ENCODE data around the gene SPOCK1. TPM values are rescaled to one million over a fixed set of nuclear protein-coding genes. Genes with fewer than 3 reads are reported as not detected.
"Not testable (repeated sequence)": the region's sequence is repeated elsewhere in the genome, so short reads cannot be mapped to it uniquely, and the experiment has no call there.

The SPOCK1 gene
- total RNA-seq, 1 experiment from 2014 or later, result not detected

DNA sequence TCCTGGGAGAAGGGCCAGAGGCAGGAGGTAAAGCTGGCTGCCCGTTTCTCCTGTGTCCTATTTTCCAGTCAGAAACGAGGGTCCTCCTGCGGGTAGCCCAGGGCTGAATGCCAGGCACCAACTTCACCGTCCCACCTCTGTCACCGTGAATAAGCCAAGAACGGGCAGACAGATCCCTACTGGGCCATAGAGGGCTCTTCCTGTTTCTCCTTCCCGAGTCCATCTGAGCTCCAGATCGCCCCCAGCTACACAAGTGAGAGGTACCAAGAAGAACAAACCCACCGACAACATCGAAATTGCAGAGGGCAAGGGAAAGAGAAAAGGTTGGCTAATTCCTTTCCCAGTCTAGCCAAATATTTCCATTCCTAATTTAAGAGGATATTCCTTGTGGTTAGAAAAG lies 93.7 kb downstream of the SPOCK1 start:
- no peak for DNase-seq (ENCODE audit: low spot score)
- in situ Hi-C loops (cut with HindIII; ENCODE audit: low sequenced_read_pairs), result no loop called here

DNA sequence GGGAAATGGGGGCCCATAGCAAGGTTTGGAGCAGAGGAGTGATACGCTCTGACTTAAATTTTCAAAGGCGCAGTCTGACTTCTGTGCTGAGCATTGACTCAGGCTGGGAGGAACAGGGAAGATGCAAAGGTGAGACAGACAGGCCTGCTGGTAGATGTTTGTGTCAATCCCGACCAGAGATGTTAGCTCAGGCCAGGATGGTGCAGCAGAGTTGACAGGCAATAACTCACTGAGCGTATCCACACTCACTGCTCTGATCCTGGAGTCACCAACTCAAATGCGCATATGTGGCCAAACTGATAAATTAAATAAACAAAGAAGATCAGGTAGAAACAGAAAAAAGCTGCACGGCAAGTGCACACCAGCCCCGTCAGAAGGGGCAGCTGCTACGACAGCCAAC lies 95.3 kb downstream of the SPOCK1 start:
- in situ Hi-C loops (cut with HindIII; ENCODE audit: low sequenced_read_pairs), result no loop called here
- DNase-seq (ENCODE audit: low spot score), result no peak

DNA sequence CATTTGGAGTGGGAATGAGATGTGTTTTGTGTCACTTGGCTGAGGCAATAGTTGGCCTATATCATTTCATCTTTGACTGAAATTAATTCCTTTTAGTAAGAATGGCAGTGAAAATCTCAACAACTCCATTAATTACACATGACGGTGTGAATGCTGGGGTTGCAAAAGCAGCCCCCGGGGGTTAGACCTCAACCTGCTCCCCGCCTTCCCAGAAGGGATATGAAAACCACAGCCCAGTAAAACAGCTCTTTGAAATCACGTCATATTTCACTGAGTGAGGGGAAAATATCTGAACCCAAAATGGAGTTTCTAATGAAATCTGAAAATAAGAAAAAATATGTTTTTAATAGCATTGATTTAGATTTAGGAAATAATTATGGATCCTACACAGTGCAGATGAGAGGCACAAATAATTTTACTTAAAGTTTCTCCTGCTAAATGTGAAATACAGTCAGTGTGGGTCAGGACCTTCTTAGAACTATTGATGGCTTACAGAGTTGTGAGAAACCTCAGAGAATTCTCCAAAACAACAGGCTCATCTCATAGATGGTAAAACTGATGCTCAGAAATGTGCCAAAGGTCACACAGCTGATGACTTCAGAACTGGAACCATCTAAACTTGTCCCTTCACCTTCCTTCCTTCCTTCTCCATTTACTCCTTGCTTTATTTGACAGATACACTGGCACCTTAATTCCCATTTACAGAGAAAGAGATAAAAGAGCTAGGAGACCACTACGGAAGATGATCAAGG lies 96.5 kb downstream of the SPOCK1 start:
- in situ Hi-C loops (cut with HindIII; ENCODE audit: low sequenced_read_pairs), result no loop called here
- DNase-seq (ENCODE audit: low spot score), result no peak

DNA sequence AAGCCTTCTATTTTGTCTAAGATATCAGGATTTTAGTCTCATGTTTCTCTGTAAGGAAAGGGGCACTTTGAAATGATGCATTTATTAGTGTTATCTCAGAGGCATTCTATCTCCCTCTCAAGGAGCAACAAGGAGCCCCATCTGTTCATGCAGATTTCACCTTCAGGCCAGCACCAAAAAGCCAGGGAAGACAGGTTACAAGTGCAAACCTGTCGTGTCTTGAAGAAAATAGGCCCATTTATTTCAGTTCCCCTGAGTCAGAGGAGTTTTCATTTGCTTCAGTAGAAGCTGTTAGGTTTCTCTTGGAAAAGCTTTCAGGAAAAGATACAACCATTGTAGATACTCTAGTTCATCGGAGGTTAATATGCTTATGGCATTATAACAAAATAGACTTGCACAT lies 97.2 kb downstream of the SPOCK1 start:
- in situ Hi-C loops (cut with HindIII; ENCODE audit: low sequenced_read_pairs), result no loop called here
- peak; percentile 67 for DNase-seq (ENCODE audit: low spot score)

DNA sequence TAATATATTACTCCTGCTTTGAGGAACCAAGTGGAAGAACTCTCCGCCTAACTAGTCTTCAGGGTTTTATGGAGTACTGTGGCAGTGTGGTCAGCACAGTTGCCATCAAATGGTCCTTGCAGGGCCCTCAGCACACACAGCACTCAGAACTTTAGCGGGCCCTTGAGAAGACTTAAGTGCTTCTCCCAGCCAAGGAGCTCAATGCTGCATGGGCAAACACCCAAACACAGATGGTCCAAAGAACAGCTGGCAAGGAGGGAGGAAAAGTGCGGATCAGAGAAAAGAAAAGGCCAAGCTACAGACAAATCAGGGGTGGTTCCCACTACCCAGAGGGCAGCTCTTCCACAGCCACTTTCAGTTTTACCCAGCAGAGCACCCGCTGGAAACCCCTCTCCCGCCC lies 98.6 kb downstream of the SPOCK1 start:
- no peak for DNase-seq (ENCODE audit: low spot score)
- in situ Hi-C loops (cut with HindIII; ENCODE audit: low sequenced_read_pairs), result no loop called here

DNA sequence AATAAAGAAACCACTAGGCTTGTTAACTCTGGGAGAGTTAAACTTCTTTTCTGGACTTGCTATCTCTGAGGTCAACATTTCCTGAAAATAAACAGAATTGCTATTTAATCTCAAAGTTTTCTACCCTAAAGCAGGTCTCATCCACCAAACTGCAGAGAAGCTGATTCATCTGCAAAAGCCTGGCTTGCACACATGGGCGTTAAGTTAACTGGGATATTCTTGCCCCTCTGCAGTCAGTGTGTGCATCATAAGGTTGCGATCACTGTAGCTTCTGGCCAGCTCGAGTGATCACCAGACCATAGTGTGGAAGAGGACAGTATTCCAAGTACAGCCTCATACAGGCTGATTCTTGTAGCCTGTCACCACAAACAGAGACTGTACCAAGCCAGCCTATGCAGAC lies 99.2 kb downstream of the SPOCK1 start:
- DNase-seq (ENCODE audit: low spot score), result peak; percentile 48

DNA sequence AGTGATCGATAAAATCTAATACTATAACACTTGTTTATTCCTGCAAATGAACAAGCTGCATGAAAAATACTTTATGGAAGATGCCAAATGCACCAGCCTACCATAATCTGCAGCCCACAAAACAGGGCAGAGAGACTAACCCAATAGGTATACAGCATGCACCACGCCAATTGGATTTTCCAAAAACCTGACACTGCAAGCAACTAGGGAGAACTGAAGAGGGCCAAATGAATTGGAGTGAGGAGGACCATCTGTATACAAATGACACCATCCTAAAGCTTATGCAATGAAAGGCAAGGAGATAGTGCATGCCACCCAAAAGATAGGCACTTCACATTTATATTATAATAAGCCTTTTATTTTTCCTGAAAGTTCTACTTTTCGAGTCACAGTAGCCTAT lies 100.4 kb downstream of the SPOCK1 start:
- in situ Hi-C loops (cut with HindIII; ENCODE audit: low sequenced_read_pairs), result no loop called here

More for the DNA sequence above, 99.2 kb downstream of the SPOCK1 start:
- in situ Hi-C loops (cut with HindIII; ENCODE audit: low sequenced_read_pairs), result no loop called here

DNA sequence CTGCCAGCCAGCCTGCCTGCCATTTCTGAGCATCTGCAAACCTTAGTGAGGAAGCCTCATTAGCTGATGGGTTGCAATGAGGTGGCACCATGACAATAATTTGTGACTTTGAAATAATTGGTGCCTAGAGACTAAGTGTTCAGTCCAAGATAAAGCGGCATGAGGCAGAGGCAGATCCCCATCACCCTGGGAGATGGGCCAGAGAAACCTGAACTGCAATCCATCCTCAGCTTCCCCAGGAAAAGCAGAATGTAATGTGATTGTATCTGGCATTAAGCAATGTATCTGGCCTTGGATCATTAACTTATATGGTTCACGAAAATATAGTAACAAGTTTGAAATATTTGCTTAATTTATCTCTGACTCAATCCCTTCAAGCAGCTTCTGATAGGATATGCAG lies 101.0 kb downstream of the SPOCK1 start:
- peak; percentile 45 for DNase-seq (ENCODE audit: low spot score)
- in situ Hi-C loops (cut with HindIII; ENCODE audit: low sequenced_read_pairs), result no loop called here

More for the DNA sequence above, 100.4 kb downstream of the SPOCK1 start:
- DNase-seq (ENCODE audit: low spot score), result peak; percentile 76

DNA sequence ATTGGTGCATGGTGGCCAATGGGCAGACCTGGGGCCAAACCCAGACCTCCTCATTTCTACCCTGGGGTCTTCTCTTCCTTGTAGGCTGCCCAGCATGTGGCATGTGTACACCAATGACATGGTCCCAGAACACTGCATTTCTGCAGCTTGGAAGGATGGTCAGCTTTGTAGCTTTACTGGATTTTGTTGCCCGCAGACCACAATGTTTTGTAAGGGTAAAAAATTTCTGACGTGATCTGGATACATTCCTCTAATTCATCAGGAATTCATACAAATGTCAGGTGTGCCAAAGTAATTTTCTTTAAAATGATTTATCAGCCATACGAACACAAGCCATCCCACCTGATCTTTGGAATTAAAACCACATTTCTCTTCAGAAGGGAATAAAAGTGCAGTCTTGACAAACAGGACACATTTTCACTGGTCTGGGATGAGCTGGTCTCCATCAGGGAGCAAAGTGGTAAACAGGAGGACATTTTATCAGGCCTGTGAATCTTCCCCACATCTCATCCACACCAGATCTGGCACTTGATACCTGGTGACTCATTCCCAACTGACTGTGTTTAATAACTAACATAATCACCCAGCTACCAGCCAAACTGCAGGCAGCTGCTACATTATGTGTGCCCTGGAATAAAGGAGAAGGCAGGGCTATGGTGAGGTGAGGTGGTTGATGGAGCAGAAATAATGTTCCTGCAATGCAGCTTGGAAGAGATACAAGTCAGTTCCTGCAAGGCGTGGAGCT lies 103.9 kb downstream of the SPOCK1 start:
- DNase-seq (ENCODE audit: low spot score), result peak; percentile 83

DNA sequence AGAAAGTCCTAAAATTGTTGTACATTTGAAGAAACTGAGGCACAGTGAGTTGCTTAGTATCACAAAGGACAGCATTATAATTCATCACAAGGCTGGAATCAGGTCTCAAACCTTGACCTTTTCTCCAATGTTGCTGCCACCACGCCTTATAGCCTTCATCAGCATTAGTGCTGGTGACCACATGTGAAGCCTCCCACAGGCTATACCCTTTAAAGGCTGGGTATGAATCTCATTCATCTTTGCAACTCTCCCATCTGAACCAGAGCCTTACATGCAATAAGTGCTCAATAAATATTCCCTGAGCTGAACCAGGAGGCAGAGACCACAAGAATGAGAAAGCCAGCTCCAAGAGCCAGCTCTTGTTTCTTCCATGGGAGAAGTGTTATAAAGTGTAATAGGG lies 104.7 kb downstream of the SPOCK1 start:
- no peak for DNase-seq (ENCODE audit: low spot score)
- in situ Hi-C loops (cut with HindIII; ENCODE audit: low sequenced_read_pairs), result no loop called here

More for the DNA sequence above, 103.9 kb downstream of the SPOCK1 start:
- in situ Hi-C loops (cut with HindIII; ENCODE audit: low sequenced_read_pairs), result no loop called here

DNA sequence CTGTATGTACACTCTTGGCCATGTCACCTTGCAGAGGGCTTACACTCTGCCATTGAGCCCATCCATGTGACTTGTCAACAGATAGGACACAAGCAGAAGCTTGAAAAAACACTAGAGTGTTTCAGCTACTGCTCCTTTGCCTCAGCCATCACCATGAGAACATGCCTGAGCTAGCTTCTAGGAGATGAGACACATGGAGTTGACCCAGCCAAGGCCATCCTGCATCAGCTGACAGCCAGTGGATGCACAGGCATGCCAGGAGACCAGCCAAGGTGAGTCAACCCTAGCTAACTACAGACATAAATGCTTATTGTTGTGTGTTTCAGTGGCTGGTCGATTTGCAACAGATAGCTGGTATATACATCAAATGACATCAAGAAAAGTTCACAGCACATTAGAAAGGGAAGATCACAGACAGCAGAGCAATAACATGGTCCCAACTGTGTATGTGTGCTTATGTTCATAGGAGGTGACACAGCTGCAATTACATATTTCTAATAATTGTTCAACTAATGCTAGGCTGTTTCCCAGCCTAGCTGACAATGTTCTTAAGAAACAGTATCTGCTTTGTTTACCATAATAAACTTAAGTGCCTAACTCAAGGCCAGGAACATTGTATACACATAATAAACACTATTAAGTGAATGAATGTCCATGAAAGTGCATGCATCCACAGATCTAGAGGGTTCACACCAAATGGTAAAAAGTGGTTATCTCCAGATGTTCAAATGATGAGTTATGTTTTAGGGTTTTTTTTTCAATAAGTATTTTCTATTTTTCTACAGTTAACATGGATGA lies 105.7 kb downstream of the SPOCK1 start:
- in situ Hi-C loops (cut with HindIII; ENCODE audit: low sequenced_read_pairs), result no loop called here
- DNase-seq (ENCODE audit: low spot score), result no peak

DNA sequence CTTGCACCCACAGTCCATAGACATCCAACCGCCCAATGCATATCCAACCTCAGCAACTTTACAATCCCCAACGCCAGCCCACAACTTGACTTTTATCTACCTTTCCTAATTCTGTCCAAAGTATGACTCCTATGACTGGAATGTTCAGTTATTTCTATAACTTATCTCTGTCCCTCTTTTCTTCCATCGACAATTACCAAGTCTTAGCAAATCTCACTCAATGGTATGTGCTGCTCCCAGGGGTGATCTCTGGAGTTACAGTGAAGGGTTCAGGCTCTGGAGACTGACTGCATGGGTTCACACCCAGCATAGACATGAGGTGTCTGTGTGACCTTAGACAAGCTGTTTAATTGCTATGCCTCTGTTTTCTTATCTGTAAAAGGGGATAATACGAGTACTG lies 106.9 kb downstream of the SPOCK1 start:
- in situ Hi-C loops (cut with HindIII; ENCODE audit: low sequenced_read_pairs), result no loop called here

DNA sequence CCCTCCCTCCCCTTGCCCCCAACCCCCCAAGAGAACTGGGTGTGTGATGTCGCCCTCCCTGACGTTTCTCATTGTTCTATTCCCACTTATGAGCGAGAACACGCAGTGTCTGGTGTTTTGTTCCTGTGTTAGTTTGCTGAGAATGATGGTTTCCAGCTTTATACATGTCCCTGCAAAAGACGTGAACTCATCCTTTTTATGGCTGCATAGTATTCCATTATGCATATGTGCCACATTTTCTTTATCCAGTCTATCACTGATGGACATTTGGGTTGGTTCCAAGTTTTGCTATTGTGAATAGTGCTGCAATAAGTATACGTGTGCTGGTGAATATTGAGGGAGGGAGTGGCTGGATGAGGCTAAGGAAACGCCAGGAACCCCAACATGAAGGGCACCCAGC lies 108.1 kb downstream of the SPOCK1 start:
- in situ Hi-C loops (cut with HindIII; ENCODE audit: low sequenced_read_pairs); DNase-seq (ENCODE audit: low spot score): not testable (repeated sequence)

More for the DNA sequence above, 106.9 kb downstream of the SPOCK1 start:
- DNase-seq (ENCODE audit: low spot score), result no peak

DNA sequence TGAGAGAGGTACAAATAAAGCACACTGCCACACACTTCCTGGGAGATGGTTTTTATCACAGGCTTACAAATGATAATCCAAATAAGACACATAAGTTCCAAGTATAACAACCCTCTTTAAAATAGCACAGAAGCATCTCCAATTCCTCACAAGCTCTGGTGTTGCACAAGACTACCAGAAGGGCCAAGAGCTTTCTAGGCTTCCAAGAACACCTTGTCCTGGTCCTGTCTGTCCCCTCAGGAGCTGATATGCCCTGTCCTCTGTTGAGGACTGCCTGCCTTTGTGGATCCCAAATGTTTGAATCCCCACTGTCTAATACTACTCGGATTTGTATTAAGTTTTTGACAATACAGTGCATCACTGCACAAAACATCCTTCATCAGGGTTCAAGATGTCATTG lies 110.1 kb downstream of the SPOCK1 start:
- DNase-seq (ENCODE audit: low spot score), result peak; percentile 39
- in situ Hi-C loops (cut with HindIII; ENCODE audit: low sequenced_read_pairs), result no loop called here

DNA sequence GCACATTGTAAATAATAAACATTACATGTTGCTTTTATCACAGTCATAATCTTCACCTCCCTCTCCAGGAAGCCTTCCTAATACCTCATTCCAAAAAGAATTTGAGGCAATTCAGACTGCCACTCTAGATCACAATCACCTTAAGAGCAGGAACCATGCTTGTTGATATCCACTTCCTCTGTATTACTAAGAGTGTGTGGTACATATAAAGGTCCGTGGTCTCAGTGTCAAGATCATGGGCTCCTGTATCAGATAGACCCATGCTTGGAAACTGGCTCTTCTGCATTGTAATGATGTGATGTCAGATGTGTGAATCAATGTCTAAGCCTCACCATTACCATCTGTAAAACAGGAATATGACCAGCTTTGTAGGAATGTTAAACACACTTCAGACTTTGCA lies 114.1 kb downstream of the SPOCK1 start:
- DNase-seq (ENCODE audit: low spot score), result no peak
- in situ Hi-C loops (cut with HindIII; ENCODE audit: low sequenced_read_pairs), result no loop called here

DNA sequence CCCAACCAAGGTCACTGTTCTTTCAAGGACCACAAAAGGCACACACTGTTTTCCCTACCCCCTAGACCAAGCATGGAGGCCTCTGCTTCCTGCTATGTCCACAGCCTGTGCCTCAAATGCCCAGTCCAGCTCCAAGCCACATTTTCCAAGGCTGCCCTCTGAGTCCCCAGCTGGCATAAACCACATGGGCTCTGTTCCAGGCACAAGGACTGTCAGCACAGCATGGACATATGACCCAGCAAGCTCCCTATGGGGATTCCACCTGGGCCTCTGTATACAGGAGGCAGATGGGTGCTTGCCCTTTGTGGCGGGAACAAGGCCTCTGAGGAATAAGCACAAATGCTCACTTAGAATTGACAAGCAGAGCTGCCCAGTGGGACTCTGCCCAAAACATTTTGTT lies 115.2 kb downstream of the SPOCK1 start:
- in situ Hi-C loops (cut with HindIII; ENCODE audit: low sequenced_read_pairs), result no loop called here

DNA sequence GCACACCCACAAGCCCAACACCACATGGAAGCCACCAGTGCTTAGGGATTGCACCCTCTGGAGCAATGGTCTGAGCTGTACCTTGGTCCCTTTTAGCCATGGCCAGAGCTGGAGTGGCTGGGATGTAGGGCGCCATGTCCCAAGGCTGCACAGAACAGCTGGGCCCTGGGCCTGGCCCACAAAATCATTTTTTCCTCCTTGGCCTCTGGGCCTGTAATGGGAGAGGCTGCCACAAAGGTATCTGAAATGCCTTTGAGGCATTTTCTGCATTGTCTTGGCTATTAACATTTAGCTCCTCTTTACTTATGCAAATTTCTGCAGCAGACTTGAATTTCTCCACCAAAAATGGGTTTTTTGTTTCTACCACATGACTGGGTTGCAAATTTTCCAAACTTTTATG lies 117.6 kb downstream of the SPOCK1 start:
- in situ Hi-C loops (cut with HindIII; ENCODE audit: low sequenced_read_pairs), result no loop called here
- DNase-seq (ENCODE audit: low spot score), result no peak

More for the DNA sequence above, 115.2 kb downstream of the SPOCK1 start:
- peak; percentile 90 for DNase-seq (ENCODE audit: low spot score)

DNA sequence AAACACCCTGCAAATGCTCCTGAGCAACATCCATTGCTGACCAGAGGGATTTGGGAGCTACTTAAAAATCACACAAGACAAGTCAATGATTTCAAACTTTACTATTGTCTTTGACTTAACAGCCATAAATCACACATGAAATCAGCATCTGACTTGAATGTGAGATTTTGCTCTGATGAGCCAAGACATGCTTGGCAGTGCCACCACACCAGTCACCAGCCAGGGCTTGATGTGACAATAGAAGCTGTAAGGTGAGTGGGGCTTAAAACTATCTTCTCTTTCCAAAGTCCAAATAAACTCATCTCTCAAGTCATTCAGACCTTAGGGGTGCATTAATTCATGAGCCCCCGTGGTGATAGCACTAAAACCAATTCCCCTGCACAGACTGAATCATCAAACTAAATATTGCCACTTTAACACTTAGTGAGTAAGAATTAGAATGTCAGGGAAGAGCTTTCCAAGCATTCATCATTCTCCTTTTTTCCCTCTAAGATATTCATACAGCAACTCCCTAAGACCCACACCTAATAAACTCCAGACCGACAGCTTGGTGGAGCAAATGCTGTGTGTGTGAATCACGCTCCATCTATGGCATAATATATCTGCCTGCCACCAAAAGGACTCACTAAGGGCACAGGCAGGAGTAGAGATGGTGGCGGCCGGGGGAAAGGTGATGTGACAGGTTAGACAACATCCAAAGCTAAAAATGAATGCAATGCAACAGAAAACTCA lies 119.4 kb downstream of the SPOCK1 start:
- in situ Hi-C loops (cut with HindIII; ENCODE audit: low sequenced_read_pairs), result no loop called here
- no peak for DNase-seq (ENCODE audit: low spot score)

Data from G401 (cell line).